Fibroblast of pulmonary artery (primary cell): Measurements from ENCODE around the gene RPTOR.

Experiments
- DNase-seq: peaks from one replicate; pipeline ENCODE4 v3.0.0-alpha.2; 2010; ENCODE audit warnings: low read depth
- H3K4me3 ChIP-seq: replicated peaks from 2 replicates; pipeline ENCODE4 v1.5.1; 2011; ENCODE audit warnings: low read depth, mild to moderate bottlenecking, control low read depth, low read length, moderate library complexity
- TF ChIP-seq, protein P1 (sequence below): IDR thresholded peaks from 2 replicates; pipeline ENCODE4 v1.5.1; 2011; ENCODE audit warnings: mild to moderate bottlenecking, control low read depth, low read length, inconsistent platforms; ENCODE audit errors: missing control alignments

RPTOR gene

DNA sequence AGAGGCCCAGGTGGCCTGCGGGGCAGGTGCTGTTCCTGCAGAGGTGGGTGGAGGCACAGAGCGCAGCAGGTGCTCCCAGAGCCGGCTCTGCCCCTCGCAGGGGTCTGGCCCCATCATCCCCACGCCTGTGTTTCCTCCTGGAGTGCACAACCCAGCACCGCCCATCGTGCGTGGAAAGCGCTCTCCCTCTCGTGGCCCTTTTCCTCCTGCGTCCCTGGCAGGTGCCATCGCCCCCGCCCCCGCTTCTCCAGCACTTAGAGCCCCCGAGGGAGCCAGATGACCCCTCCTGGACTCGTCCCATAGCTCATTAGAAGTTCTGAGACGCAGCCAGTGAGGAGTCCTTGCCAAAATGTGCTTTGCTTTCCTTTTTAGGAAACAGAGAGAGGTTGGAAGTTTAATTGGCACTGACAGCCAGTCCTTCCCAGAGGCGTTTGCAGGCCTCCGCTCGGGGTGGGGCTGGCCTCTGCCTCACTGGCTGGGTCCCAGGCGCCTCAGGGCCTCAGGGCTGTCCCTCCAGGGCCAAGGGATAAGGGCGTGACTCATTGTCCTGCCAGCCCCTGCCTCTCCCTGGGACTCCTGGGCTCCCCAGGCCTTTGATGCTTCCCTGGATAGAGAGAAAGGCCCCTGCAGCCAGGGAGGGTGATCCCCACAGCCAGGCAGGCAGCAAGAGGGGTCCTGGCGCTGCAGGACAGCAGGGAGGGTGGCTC lies 414.8 kb downstream of the RPTOR start:
- H3K4me3 ChIP-seq: no peak overlapping the region
- peak; percentile 49 for DNase-seq
- TF ChIP-seq, protein P1, sequence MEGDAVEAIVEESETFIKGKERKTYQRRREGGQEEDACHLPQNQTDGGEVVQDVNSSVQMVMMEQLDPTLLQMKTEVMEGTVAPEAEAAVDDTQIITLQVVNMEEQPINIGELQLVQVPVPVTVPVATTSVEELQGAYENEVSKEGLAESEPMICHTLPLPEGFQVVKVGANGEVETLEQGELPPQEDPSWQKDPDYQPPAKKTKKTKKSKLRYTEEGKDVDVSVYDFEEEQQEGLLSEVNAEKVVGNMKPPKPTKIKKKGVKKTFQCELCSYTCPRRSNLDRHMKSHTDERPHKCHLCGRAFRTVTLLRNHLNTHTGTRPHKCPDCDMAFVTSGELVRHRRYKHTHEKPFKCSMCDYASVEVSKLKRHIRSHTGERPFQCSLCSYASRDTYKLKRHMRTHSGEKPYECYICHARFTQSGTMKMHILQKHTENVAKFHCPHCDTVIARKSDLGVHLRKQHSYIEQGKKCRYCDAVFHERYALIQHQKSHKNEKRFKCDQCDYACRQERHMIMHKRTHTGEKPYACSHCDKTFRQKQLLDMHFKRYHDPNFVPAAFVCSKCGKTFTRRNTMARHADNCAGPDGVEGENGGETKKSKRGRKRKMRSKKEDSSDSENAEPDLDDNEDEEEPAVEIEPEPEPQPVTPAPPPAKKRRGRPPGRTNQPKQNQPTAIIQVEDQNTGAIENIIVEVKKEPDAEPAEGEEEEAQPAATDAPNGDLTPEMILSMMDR: no peak

DNA sequence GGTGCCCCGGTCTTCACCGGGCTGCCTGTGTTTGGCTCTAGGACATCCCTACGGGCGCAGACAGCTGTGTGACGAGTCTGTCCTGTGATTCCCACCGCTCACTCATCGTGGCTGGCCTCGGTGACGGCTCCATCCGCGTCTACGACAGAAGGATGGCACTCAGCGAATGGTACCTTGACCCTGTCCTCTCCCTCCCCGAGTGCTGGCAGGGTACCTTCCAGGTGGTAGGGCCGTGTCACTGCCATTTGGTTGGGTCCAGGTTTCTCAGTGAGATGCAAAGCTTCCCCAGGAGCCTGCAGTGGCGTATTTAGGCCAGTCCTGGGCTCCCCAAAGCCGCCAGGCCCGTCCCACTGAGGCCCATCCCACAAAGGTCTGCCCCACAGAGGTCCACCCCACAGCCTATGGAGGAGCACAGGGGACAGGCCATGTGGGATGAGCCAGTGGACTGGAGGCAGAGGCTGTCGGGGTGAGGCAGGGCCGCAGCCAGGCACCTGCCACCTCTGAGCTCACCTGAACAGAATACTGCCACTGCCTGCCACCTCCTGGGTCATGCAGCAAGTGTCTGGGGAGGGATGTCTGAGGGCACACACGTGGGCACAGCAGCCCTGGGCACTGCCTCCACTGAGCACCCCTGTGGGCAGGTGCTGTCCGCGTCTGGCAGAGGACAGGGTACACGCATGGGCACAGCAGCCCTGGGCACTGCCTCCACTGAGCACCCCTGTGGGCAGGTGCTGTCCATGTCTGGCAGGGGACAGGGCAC lies 415.6 kb downstream of the RPTOR start:
- TF ChIP-seq, protein P1: no peak
- no peak for DNase-seq
- H3K4me3 ChIP-seq: no peak overlapping the region

DNA sequence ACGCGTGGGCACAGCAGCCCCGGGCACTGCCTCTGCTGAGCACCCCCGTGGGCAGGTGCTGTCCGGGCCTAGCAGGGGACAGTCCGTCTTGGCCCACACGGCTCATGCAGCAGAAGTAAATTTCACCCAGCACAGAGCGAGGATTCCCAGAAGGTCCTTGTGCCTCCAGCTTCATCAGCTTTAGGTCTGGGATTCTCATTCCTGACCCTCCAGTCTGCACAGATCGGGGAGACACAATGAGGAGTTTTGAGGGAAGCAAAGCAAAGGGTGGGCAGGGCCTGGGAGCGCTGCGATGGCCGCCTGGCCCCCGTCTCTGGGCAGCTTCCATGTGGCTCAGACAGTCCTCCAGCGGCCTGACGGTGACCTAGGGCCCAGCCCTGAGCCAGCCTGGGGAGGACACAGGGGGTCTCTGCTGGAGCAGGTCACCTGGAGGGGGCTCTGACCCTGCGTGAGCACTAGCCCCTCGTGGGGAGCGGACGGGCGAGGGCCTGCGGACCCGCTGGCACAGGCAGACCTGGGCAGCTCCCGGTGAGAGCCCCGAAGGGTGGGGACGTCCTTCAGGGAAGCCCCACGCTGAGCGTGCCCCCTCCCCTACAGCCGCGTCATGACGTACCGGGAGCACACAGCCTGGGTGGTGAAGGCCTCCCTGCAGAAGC lies 416.3 kb downstream of the RPTOR start:
- no peak overlapping the region for H3K4me3 ChIP-seq
- DNase-seq: no peak
- TF ChIP-seq, protein P1: no peak

- TF ChIP-seq, protein P1: no peak
- no peak for DNase-seq
- no peak overlapping the region for H3K4me3 ChIP-seq
Measured at GRCh38 chr17:80961541-80962330, 417.1 kb downstream of the RPTOR start.

DNA sequence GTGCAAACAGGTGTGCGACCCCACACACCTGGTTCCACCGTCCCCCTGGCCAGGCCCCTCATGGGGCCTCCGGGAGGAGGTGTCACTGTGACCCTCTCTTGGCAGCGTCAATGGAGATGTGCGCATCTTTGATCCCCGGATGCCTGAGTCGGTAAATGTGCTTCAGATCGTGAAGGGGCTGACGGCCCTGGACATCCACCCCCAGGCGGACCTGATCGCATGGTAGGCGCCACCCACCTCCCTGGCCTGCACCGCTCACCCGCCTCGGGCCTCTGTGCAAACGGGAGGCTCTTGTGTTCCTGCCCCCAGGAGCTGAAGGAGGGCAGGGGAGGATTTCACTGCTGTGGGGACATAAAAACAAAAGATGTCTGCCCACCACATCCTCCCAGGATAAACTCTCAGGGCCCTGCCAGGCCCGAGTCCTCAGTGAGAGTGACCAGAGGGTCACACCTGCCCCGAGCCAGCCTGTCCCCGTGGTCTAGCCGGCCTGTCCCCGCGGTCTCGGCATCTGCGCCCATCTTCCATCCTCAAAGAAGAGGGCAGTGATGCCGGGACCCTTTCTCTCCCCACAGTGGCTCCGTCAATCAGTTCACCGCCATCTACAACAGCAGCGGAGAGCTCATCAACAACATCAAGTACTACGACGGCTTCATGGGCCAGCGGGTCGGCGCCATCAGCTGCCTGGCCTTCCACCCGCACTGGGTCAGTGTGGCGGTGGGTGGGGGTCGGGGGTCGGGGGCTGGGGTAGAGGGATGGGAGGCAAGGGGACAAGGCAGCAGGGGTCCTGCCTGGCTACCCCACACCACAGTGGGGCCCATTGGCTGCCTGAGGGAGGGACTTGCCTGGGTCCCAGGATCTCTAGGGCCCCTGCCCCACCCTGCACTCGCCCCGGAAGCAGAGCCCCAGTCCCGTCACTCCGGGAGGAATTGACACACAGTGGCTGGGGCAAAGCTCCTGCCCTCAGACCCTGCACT lies 418.0 kb downstream of the RPTOR start:
- TF ChIP-seq, protein P1: no peak
- DNase-seq: no peak
- H3K4me3 ChIP-seq: no peak overlapping the region
